Measurements from ENCODE around the gene NAP1L3. TPM values are rescaled to one million over a fixed set of nuclear protein-coding genes. Genes with fewer than 3 reads are reported as not detected.
A peak's percentile ranks its signal among the peaks of the same experiment; 100 is the strongest.

Gene NAP1L3, protein sequence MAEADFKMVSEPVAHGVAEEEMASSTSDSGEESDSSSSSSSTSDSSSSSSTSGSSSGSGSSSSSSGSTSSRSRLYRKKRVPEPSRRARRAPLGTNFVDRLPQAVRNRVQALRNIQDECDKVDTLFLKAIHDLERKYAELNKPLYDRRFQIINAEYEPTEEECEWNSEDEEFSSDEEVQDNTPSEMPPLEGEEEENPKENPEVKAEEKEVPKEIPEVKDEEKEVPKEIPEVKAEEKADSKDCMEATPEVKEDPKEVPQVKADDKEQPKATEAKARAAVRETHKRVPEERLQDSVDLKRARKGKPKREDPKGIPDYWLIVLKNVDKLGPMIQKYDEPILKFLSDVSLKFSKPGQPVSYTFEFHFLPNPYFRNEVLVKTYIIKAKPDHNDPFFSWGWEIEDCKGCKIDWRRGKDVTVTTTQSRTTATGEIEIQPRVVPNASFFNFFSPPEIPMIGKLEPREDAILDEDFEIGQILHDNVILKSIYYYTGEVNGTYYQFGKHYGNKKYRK
- total RNA-seq: 1 to 10 TPM in 1 of 2 donors, under 1 TPM in 1; 0.40 to 1.4 TPM

GRCh38 chrX:93673056-93673868 is at the start of gene NAP1L3:
TSS of gene NAP1L3 (minus strand) at chrX:93673578. CDS start at chrX:93673304, 274 bp downstream.
- intact Hi-C loops (cut with DNase I): no loop called here
- peak within 1 kb of the TSS in 1 of 2 donors; percentile 15 for H3K9ac ChIP-seq (ENCODE audit: low read depth in 2 of 2, low read length in 2 of 2)
- no peaks in the 10 kb centered on the region for H3K36me3 ChIP-seq
- peak; percentile 27 for DNase-seq
- H3K4me1 ChIP-seq: no peaks in the 10 kb centered on the region
- H3K27ac ChIP-seq: no peak within 1 kb of the TSS
- peaks cover 8% of the 10 kb centered on the region for H3K27me3 ChIP-seq
- no peaks in the 10 kb centered on the region for H3K9me3 ChIP-seq
- TF ChIP-seq CTCF (IDR thresholded peaks at IDR 0.05): no peak
- H3K4me3 ChIP-seq: peak within 1 kb of the TSS; percentile 36

- Histone ChIP-seq H3K27ac (no peak overlapping the region), H3K9me3 (no peaks in the 10 kb centered on the region), H3K9ac (ENCODE audit: low read depth in 2 of 2, low read length in 2 of 2) (no peak overlapping the region), H3K36me3 (no peaks in the 10 kb centered on the region), H3K4me3 (no peak overlapping the region), H3K27me3 (no peaks in the 10 kb centered on the region), H3K4me1 (no peaks in the 10 kb centered on the region)
- intact Hi-C loops (cut with DNase I): no loop called here
- no peak for TF ChIP-seq CTCF (IDR thresholded peaks at IDR 0.05)
- DNase-seq: no peak
Observed at GRCh38 chrX:93711076-93711475, 37.7 kb upstream of the NAP1L3 start.

DNA sequence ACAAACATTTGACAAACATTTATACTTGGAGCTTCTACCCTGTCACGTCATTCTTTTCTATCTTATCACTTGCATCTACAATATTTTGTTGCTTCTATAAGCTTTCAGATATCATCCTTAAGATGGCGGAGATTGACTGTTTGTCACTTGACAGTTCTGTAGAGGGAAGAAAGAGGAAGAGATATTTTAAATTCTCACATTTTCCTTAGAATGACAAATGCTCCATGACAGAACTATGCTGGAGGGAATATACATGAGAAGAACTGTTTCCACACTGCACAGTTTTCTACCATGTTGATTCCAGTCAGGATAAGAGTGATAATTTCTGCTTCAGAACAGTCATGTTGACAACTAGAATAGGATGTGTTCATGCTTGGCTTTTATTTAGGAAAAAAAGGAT is 30.3 kb upstream of the NAP1L3 start:
- no peak for DNase-seq
- intact Hi-C loops (cut with DNase I): no loop called here
- Histone ChIP-seq H3K4me1 (no peaks in the 10 kb centered on the region), H3K27ac (no peak overlapping the region), H3K9ac (ENCODE audit: low read depth in 2 of 2, low read length in 2 of 2) (no peak overlapping the region), H3K4me3 (no peak overlapping the region), H3K36me3 (no peaks in the 10 kb centered on the region), H3K9me3 (no peaks in the 10 kb centered on the region), H3K27me3 (no peaks in the 10 kb centered on the region)
- TF ChIP-seq CTCF (IDR thresholded peaks at IDR 0.05): no peak

DNA sequence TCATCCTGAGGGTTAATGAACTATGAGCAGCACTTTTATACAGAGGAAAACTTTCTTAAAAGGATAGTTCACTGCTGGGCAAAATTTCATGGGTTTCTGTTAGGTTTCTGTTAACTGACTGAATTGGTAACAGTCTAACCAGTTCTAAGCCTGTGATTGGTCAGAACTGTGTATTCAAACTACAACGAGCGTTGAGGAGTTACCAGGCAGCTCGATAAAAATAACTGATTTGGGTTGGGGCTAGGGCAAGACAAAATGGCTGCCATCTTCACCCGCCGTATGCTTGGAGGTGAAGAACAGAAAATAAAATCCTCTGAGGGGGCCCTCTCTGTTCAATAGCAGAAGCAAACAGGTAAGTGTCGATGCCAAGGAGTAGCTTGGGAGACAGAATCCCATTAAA is 22.6 kb upstream of the NAP1L3 start:
- no peaks in the 10 kb centered on the region for H3K27me3 ChIP-seq
- H3K36me3 ChIP-seq: no peaks in the 10 kb centered on the region
- intact Hi-C loops (cut with DNase I): no loop called here
- no peak overlapping the region for H3K9ac ChIP-seq (ENCODE audit: low read depth in 2 of 2, low read length in 2 of 2)
- no peaks in the 10 kb centered on the region for H3K4me1 ChIP-seq
- DNase-seq: no peak
- no peaks in the 10 kb centered on the region for H3K9me3 ChIP-seq
- H3K4me3 ChIP-seq: no peak overlapping the region
- no peak overlapping the region for H3K27ac ChIP-seq
- no peak for TF ChIP-seq CTCF (IDR thresholded peaks at IDR 0.05)

DNA sequence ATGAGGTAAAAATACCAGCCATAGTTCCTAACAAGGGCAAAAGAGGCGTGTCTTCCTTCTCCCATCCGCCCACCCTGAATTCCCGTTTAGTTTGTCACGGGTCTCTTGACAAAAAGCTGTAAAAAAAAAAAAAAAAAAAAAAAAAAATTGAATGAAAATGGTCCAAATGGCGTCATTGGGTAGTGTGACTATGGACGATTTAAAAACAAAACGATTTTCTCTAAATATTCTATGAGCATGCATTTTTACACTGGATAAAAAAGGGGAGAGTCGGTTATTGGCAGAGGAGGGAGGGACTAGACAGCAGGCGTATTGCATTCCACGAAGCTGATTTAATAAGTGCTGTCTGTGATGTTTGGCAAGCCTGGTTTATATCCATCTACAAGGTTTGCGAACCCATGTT is 492 bp upstream of the NAP1L3 start, which contains the start of gene FAM133A:
FAM133A (plus strand) TSS at position 338 of the 403 bp plus-strand sequence. CDS start 35,214 bp downstream, outside the sequence.
- Histone ChIP-seq H3K27me3 (peaks cover 8% of the 10 kb centered on the region), H3K4me3 (peak within 1 kb of the TSS; percentile 36), H3K36me3 (no peaks in the 10 kb centered on the region), H3K9me3 (no peaks in the 10 kb centered on the region), H3K9ac (ENCODE audit: low read depth in 2 of 2, low read length in 2 of 2) (peak within 1 kb of the TSS in 1 of 2 donors; percentile 15), H3K4me1 (no peaks in the 10 kb centered on the region), H3K27ac (no peak within 1 kb of the TSS)
- intact Hi-C loops (cut with DNase I): no loop called here
- no peak for TF ChIP-seq CTCF (IDR thresholded peaks at IDR 0.05)
- no peak for DNase-seq

All from colonic mucosa (tissue), 4 donors.